ENCODE measurements around the gene LYZL6.
"Not testable (repeated sequence)": the region's sequence is repeated elsewhere in the genome, so short reads cannot be mapped to it uniquely, and the experiment has no call there.

LYZL6 gene

DNA sequence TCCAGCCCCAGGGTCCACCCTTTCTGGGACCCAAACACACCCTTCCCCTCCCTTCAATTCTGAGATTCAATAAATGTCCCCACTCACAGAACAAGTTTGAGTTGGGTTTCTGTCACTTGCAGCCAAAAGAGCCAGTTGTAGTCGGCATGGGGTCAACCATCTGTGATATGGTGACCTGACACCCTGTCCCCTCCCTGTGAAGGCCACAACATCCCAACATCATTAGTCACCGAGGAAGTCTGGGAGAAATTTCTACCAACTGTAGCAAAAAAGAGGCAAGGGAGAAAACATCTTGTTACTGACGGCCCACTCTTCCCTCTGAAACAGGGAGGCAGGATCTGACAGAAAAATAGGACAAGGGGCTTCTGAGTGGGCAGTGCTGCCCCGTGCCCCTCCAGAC is 638 bp upstream of the LYZL6 start:
- DNase-seq: no peak

DNA sequence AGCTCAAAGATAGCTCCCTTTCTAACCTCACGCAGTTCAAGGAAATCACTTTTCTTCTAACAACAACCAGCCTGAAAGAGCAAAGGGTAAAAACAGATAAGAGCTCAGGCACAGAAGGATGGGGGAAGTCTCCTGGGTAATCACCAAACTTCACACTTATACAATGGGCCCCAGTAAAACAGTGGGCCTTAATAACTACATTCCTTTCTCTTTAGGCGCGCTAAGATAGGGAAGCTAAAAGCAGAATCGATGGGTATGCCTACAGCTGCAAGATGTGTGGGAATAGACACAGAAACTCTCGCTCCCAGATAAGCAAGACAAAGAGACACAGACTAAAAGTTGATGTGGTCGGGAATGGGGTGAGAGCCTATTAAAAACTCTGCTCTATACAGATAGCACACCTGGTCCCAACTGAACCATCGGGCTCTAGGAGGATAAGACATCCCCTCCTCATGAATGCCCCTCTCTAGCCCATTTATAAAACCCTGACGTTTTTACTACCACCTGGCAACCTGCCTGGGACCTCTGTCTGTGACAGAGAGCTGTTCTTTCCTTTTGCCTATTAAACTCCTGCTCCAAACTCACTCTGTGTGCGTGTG is 826 bp downstream of the LYZL6 start:
- DNase-seq: no peak

DNA sequence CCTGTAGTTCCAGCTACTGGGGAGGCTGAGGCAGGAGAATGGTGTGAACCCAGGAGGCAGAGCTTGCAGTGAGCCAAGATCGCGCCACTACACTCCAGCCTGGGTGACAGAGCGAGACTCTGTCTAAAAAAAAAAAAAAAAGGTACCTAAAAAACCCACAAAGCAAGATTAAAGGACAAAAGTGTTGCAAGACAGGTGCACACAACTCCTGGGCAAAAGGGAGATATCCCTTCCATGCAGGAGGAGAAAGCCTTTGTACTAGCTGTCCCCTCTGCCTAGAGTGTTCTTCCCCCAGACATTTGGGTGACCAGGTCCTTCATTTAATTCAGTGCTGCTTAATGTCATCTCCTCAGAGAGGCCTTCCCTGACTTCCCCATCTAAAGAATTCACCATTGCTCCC is 5.0 kb downstream of the LYZL6 start:
- not testable (repeated sequence) for DNase-seq

DNA sequence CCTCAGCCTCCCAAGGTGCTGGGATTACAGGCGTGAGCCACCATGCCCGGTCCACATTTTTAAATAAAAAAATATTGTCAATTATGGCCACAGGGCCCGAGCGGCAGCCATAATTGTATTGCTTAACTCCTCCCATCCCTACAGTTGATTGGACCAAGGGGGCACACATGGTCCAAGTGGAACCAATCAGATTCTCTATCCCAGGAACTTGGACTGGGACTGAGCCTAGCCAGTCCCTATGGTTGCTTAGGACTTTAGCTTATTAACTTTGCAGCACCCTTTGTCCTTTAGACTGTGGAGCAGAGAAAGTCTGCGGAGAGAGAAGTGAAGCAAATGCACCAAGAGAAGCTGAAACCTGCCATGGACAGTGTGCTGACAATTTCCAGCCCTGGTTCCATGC is 7.5 kb downstream of the LYZL6 start:
- no peak for DNase-seq

DNA sequence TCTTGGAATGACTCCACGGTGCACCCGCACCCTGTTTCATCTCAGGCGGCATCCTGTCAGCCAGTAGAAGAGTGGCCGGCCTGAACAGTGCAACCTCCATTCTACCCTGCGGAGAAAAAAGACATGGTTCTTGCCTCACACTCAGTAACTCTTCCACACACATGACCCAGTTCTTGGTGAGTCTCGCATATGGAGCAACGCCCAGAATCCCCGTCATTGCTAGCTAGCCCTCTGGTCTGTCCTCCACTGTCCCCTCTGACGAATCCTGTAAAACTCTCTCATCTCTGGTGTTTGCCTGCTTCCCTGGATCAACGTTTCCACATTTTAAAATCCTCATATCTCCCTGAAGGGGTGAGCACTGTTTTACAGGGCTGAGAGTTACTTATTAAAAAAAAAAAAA is 8.8 kb downstream of the LYZL6 start:
- no peak for DNase-seq

DNA sequence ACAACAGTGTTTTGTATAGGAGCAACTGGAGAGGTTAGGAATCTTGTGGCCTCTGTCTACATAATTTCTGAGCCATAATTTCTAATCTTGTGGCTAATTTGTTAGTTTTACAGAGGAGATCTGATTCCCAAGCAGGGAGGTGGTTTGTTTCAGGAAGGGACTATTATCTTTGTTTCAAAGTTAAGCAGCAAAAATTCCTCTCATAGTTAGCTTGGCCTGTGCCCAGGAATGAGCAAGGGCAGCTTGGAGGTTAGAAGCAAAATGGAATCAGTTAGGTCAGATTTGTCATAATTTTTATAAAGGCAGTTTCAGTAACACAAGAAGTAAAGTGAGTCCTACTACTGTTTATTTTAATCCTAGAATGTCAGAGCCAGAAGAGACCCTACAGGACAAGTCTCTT is 10.9 kb downstream of the LYZL6 start:
- DNase-seq: no peak

DNA sequence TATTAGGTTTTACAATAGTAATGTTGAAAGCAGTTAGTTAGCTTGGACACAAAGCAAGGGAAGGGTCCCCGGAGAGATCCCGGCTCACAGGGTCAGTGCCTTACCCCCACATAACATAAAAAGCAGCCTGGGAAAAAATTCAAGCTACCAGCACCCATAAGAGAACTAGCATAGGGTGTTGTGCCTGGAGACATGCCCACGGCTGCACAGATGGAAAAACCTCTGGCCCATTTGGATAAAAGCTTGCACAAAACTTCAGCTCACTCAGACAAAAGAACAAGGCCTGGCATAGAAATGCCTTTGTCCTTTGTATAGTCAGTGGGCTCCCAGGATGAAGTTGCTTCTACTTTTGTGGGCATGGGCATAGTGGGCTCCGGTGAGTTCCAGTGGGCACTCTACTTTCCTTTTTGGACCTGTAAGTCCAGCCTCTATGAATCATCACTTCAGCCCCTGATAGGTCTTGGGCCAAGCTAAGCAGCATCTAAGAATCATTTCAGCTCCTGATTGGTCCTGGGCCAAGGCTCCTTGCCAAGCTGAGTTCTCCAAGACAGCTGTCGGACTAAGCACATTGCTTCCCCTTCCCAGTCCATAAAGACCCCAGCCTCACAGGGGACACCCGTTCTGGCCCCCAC is 11.6 kb downstream of the LYZL6 start:
- DNase-seq: no peak

DNA sequence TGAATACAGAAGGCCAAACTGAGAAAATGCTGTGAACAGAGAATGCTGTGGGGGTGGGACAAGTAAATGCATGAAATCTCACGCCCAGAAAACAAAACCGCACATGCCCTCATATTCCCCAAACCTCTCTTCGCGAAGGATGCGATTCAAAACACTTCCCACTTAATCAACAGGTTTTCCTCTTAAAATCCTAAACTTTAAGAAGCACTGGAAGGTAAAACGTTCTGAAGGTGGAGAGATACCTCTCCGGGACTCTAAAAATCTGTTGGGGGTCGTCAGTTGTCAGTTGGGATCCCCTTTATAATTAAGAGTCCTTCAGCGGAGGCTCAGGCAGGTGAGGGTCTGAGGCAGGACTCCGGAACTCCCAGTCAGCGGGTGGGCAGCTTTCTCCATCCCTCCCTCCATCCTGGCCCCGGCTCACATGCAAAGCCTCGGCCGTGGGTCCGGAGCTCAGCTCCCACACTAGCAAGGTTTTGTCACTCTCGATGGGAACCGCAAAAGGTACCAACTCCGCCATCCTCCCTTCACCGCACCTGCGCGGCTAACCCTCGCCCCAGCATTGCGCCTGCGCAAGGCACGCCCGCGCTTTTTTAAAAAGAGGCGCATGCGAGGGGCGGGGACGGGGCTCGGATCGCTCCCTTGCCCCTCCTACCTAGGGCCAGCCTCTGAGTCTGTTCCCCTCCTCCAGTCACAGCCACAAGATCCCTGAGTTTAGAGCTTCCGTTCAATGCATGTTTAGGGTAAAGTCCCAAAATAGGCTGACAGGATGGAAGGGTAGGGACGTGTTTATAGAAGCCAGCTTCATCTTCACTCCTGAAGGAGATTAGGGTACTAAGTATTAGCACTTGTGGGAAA is 13.1 kb downstream of the LYZL6 start, which contains the start of gene RDM1:
Gene RDM1, minus strand, starts transcription at position 563 of the 855 bp plus-strand sequence. Its CDS starts 46 bp downstream, at position 517.
- peak; percentile 82 for DNase-seq

DNA sequence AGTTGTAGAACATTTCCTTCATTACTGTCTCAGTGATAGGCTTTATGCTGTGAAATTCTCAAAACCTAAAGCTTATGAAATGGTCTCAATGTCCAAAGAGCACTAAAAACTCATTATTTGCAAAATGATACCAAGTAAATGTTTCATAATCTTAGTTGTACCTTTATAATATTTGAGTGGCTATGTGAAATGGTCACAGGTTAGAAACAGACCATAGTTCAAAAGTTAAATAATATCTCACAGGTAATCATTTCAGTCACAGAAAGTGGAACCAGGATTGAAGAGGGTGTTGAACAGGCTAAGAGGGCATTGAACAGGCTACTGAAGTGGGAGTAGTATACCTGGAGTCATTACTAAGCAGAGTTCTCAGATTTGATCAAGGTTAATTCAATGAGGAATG is 15.8 kb downstream of the LYZL6 start:
- no peak for DNase-seq

DNA sequence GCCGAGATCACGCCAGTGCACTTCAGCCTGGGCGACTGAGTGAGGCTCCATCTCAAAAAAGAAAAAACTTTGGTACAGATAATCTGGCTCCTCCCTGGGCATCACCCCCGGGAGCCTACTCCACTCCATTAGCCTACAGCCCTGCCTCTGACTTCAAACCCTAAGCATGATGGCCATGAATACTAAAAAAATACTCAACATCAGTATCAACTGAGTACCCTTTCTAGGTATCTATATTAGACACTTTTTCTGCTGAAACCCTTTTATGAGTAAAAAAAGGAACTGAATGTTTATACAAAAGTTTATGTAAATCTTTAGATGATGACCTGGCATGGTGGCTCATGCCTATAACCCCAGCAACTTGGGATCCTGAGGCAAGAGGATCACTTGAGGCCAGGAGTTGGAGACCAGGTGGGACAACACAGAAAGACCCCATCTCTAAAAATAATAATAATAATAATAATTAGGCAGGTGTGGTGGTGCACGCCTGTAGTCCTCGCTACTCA is 19.9 kb downstream of the LYZL6 start:
- DNase-seq: no peak

DNA sequence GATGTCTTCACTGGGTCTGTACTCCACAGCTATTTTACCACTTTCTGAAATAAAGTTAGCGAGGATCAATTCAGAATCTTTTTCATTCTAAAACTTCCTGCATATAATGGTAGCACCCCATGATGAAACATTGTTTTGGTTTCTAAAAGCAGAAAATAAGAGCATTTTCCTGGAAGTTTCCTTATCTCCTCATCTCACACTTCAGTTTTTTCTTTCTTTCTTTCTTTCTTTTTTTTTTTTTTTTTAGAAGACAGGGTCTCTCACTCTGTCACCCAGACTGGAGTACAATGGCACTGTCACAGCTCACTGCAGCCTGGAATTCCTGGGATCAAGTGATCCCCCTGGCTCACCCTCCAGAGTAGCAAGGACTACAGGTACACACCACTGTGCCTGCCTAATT is 23.3 kb downstream of the LYZL6 start:
- DNase-seq: no peak

DNA sequence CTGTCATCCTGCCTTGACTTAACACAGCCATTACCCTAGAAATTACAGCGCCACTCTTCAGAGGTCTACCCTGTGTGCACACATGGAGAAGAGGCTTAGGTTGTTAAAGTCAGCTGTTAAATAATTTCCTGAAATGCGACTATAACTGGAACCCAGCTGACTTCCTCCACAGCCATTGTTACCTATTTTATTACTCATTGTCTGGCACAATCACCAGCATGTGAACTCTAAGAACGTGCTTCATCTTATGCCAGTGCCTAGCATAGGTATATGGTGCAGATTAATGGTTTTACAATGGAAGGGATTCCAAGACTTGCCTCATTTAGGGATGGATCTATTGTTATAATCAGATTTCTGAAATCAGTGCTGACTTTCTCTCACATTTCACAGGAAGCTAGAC is 24.8 kb downstream of the LYZL6 start:
- no peak for DNase-seq

DNA sequence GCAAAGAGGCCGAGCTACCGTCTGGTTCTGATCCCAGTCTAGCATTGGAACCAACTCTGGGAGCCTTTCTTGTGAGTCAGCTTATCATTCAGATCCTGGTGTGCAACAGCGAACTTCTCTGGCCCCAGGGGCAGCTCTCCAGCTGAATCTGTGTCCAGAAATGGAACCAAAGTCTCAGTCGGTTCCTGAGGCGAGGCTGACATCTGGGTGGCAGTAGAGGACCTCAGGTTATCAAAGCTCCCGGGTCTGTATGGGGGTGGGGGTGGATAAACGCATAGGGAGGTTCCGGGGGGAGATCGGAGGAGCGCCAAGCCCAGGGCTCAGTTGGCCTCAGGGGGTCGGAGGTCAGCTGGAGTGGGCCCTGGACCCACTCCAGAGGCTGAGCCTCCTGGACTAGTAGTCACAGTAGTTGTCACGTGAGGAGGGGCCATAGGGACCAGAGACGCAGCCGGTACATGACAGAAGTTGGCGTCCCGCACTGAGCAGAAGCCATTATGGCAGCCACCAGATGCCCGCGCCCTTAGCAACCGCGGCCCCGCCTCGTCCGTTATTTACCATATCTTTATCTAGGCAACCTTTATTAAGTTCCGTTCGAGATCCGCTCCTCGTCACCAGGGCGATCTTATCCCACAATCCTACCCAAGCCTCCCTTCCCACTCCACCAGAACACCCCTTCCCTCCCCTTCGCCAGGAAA is 25.8 kb downstream of the LYZL6 start:
- no peak for DNase-seq

DNA sequence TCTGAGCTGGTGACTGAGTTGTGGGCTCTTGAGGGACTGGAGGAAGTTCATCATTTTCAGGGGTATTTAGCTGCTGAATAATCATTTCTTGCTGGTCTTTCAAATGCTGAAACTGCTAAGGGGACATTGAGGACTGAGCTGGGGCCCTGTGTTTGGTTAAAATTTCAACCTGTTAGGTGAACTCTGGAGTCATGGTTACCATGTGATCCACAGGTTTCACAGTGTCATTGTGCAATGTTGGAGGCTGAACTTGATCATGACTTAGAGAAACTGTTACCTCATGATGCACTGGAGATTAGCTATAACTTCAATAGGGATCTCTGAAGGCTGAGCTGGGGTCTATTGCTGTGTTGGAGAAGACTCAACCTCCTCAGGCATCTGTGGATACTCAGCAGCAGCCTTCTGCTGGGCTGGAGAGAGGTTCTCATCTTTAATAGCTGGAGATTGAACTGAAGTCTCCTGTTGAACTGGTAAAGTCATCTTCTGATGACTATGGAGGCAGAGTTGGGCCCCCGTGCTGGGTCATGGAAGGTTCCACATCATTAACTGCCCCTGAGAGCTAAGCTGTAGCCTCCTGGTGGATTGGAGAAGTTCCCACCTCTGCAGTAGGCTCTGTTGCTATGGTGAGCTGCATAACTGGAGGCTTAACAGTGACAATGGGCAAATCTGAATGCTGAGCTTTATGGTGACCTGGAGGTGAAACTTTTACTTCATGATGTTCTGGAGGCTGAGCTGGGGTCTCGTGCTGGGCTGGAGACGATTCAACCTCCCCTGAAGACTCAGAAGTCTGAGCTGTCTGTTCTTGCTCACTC is 28.2 kb downstream of the LYZL6 start:
- DNase-seq: no peak

DNA sequence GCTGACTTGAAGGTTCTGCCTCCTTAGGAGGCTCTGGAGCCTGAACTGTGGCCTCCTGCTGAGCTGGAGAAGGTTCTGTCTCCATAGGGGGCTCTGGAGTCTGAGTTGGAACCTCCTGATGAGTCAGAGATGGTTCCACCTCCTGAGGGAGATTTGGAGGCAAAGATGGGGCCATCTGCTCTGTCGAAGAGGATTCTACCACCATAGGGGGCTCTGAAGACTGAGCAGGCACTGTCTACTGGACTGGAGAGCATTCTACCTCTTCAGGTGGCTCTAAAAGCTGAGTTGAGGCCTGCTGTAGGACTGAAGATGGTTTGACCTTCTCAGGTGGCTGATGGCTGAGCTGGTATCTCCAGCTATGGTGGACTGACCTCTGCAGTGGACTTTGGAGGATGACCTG is 29.2 kb downstream of the LYZL6 start:
- no peak for DNase-seq

DNA sequence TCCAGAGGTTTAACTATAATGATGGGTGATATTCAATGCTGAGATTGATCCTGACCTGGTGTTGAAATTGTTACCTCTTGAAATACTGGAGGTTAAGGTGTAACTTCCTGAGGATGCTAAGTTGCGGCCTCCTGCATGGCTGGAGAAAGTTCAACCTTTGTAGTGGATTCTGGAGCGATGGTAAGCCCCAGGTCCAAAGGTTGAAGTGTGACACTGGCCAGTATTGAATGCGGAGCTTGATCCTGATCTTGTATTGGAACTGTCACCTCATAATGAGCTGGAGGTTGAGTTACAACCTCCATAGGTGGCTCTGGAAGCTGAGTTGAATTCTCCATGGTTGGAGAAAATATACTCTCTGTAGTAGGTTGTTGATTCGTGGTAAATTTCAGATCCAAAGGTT is 29.9 kb downstream of the LYZL6 start:
- no peak for DNase-seq

DNA sequence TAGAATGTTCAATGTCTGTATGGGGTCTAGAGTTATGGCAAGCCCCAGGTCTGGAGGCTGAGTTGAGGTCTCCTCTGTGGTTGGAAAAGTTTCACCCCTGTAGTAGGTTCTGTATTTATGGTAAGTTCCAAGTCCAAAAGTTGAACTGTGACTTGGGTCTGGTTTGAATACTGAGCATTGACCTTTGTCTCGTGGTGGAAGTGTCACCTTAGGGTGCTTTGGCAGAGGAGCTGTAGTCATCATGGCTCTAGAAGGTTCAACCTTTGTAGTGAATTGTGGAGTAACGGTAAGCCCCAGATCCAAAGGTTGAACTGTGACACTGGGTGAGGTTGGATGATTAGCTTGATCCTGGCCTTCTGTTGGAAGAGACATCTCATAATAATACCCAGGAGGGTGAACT is 30.6 kb downstream of the LYZL6 start:
- no peak for DNase-seq

DNA sequence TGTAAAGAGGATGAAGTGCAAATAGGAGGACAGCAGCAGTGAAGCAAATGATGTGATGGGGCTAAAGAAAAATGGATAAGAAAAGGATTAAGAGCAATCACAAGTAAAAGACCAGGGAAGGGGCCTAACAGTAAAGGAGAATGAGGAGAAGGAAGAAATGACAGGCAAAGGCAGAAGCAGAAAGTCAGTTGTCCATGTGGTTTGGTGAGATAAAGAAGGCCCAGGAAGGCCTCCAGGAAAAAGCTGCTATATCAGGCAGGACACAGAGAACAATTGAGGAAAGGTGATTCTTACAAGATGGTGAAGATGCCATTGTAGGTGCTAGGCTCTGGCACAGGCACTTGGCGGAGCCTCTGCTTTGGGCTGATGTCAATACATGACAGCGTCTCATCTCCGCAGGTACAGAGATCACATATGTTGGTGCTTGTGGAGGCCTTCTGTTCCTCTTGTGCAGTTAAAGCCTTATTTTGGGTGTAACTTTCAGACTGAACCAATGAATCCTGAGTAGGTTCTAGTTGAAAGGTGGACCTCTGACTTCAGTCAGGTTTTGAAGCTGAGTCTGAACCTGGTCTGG is 31.1 kb downstream of the LYZL6 start:
- DNase-seq: no peak

DNA sequence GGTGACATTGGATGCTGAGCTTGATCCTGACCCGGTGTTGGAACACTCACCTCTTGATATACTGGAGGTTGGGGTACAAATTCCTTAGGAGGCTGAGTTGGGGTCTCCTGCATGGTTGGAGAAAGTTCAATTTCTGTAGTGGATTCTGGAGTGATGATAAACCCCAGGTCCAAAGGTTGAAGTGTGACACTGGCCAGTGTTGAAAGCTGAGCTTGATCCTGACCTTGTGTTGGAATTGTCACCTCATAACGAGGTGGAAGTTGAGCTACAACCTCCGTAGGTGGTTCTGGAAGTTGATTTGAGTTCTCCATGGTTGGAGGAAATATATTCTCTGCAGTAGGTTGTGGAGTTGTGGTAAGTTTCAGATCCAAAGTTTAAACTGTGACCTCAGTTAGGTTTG is 34.1 kb downstream of the LYZL6 start:
- no peak for DNase-seq

DNA sequence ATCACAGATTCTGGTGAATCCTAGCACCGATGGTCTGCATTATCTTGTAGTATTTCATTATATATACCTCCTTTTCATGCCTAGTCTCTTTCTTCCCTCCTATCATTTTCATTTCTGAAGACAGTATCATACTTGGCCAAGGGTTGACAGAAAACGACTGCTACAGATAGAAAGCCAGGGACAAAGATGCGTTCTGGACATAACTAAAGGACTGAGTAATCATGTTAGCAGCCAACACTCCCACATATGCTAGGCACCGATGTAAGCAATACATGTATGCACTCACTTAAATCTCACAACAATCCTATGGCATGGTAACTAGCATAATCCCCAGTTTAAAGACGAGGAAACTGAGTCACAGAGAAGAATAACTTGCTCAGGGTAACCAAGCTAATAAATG is 35.8 kb downstream of the LYZL6 start:
- DNase-seq: no peak

DNA sequence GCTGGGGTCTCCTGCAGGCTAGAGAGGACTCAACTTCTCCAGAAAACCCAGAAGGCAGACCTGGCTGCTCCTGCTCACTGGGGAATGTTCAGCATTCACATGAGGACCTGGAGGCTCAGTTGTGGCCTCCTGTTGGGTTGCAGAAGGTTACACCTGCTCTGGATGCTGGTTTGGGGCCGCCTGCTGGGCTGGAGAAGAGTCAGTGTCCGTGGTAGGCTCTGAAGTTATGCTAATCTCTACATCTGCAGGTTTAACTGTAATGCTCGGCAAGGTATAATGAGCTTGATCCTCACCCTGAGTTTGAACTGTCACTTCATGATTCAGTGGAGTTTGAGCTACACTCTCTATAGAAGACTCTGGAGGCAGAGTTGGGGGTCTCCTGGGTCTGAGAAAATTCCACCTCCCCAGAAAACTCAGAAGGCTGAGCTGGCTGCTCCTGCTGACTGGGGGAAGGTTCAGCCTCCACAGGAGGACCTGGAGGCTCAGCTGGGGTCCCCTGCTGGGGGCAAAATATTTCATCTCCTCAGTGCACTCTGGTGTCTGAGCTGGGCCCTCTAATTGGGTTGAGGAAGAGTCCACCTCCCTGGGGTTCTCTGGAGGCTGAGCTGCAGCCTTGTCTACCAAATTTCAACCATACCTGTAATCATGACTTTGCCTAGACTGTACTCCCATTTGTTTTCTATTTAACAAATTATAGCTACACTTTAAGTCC is 36.4 kb downstream of the LYZL6 start:
- DNase-seq: no peak
